ENCODE results near the gene ISCA2. TPM values are rescaled to one million over a fixed set of nuclear protein-coding genes. Genes with fewer than 3 reads are reported as not detected.

ISCA2 gene
- polyA plus RNA-seq, 1 donor (not counting 4 experiments of a cell fraction or from before 2014, with no cell fraction given), result 33.0 TPM

GRCh38 chr14:74468513-74468912, 25.1 kb upstream of the ISCA2 start:
- FAIRE-seq (no peak), DNase-seq (ENCODE audit: low read depth, low spot score) (no peak)
- Histone ChIP-seq H3K27ac (ENCODE audit: control insufficient read depth, insufficient read depth, low read length) (no peak overlapping the region), H3K27me3 (ENCODE audit: control insufficient read depth, extremely low read depth, insufficient read depth, low read length) (no peaks in the 10 kb centered on the region), H4K20me1 (ENCODE audit: control insufficient read depth, extremely low read depth, insufficient read depth, low read length) (no peaks in the 10 kb centered on the region), H3K9me3 (ENCODE audit: control insufficient read depth, low read depth, low read length) (no peaks in the 10 kb centered on the region), H3K79me2 (ENCODE audit: control insufficient read depth, insufficient read depth, low read length) (no peaks in the 10 kb centered on the region), H3K4me3 (ENCODE audit: control insufficient read depth in 2 of 3, extremely low read depth in 1 of 3, insufficient read depth in 2 of 3, low read depth in 1 of 3, low read length in 3 of 3) (no peak overlapping the region), H3K4me2 (ENCODE audit: control insufficient read depth, extremely low read depth, insufficient read depth, low read depth, low read length) (no peak overlapping the region), H3K9ac (ENCODE audit: control insufficient read depth, extremely low read depth, insufficient read depth, low read length) (no peak overlapping the region), H3K9me1 (ENCODE audit: control insufficient read depth, extremely low read depth, insufficient read depth, low read length) (no peaks in the 10 kb centered on the region), H3K36me3 (ENCODE audit: control insufficient read depth in 2 of 2, extremely low read depth in 1 of 2, insufficient read depth in 2 of 2, low read length in 2 of 2) (peaks cover 0 to 9% of the 10 kb centered on the region in 2 experiments), H2AFZ (ENCODE audit: control insufficient read depth, low read length) (no peak overlapping the region), H3K4me1 (ENCODE audit: control insufficient read depth, extremely low read depth, insufficient read depth, low read length) (no peaks in the 10 kb centered on the region)
- dilution Hi-C loops (cut with MboI; ENCODE audit: extremely low pct_ligation_motif_present, low sequenced_read_pairs), result no loop called here
- TF ChIP-seq EZH2 (IDR thresholded peaks at IDR 0.05; ENCODE audit: low read length) (no peak), CTCF (optimal IDR thresholded peaks at IDR 0.05 in 1 of 3, IDR thresholded peaks at IDR 0.05 in 1 of 3, conservative IDR thresholded peaks at IDR 0.05 in 1 of 3; ENCODE audit: extremely low read depth in 1 of 3, insufficient read depth in 2 of 3, low read length in 3 of 3) (no peak)

GRCh38 chr14:74469548-74470518, 23.7 kb upstream of the ISCA2 start:
- H2AFZ ChIP-seq (ENCODE audit: control insufficient read depth, low read length), result no peak overlapping the region
- dilution Hi-C loops (cut with MboI; ENCODE audit: extremely low pct_ligation_motif_present, low sequenced_read_pairs), result no loop called here
- no peaks in the 10 kb centered on the region for H3K9me3 ChIP-seq (ENCODE audit: control insufficient read depth, low read depth, low read length)
- FAIRE-seq (no peak), DNase-seq (ENCODE audit: low read depth, low spot score) (no peak)
- H3K36me3 ChIP-seq (ENCODE audit: control insufficient read depth in 2 of 2, extremely low read depth in 1 of 2, insufficient read depth in 2 of 2, low read length in 2 of 2), result peaks cover 8 to 9% of the 10 kb centered on the region in 2 experiments
- H3K9ac ChIP-seq (ENCODE audit: control insufficient read depth, extremely low read depth, insufficient read depth, low read length), result no peak overlapping the region
- H4K20me1 ChIP-seq (ENCODE audit: control insufficient read depth, extremely low read depth, insufficient read depth, low read length), result no peaks in the 10 kb centered on the region
- H3K9me1 ChIP-seq (ENCODE audit: control insufficient read depth, extremely low read depth, insufficient read depth, low read length), result no peaks in the 10 kb centered on the region
- TF ChIP-seq CTCF (optimal IDR thresholded peaks at IDR 0.05 in 1 of 3, IDR thresholded peaks at IDR 0.05 in 1 of 3, conservative IDR thresholded peaks at IDR 0.05 in 1 of 3; ENCODE audit: extremely low read depth in 1 of 3, insufficient read depth in 2 of 3, low read length in 3 of 3) (no peak), EZH2 (IDR thresholded peaks at IDR 0.05; ENCODE audit: low read length) (no peak)
- no peaks in the 10 kb centered on the region for H3K79me2 ChIP-seq (ENCODE audit: control insufficient read depth, insufficient read depth, low read length)
- H3K4me3 ChIP-seq (ENCODE audit: control insufficient read depth in 2 of 3, extremely low read depth in 1 of 3, insufficient read depth in 2 of 3, low read depth in 1 of 3, low read length in 3 of 3), result no peak overlapping the region
- H3K27me3 ChIP-seq (ENCODE audit: control insufficient read depth, extremely low read depth, insufficient read depth, low read length), result no peaks in the 10 kb centered on the region
- H3K4me1 ChIP-seq (ENCODE audit: control insufficient read depth, extremely low read depth, insufficient read depth, low read length), result no peaks in the 10 kb centered on the region
- H3K27ac ChIP-seq (ENCODE audit: control insufficient read depth, insufficient read depth, low read length), result no peak overlapping the region
- H3K4me2 ChIP-seq (ENCODE audit: control insufficient read depth, extremely low read depth, insufficient read depth, low read depth, low read length), result no peak overlapping the region

All from keratinocyte (primary cell).